HEK293 (cell line): ENCODE results near the gene ZBTB22.

Experiments used
- GLIS1 ChIP-seq: fragments of 450-650 bp; formaldehyde crosslinking; IDR thresholded peaks from 2 replicates; pipeline ENCODE4 v1.5.1; 2016; ENCODE audit warnings: missing biosample characterization, missing genetic modification characterization
- KLF16 ChIP-seq: fragments of 450-650 bp; formaldehyde crosslinking; IDR thresholded peaks from 2 replicates; pipeline ENCODE4 v1.5.1; 2017; ENCODE audit warnings: missing biosample characterization, missing genetic modification characterization
- SETDB1 ChIP-seq: IDR thresholded peaks from one replicate; pipeline ENCODE4 v1.6.1; 2017; ENCODE audit warnings: mild to moderate bottlenecking, low read length, moderate library complexity, mixed read lengths; ENCODE audit not compliant: insufficient read length
- SP3 ChIP-seq: fragments of 450-650 bp; formaldehyde crosslinking; IDR thresholded peaks from 2 replicates; pipeline ENCODE4 v1.5.1; 2016; ENCODE audit warnings: missing biosample characterization, missing genetic modification characterization
- SP7 ChIP-seq: fragments of 450-650 bp; formaldehyde crosslinking; IDR thresholded peaks from 2 replicates; pipeline ENCODE4 v1.5.1; 2016; ENCODE audit warnings: missing biosample characterization, missing genetic modification characterization
- TRIM28 ChIP-seq: IDR thresholded peaks from 2 replicates; pipeline ENCODE4 v1.6.1; 2011; ENCODE audit warnings: low read length, control low read depth, borderline replicate concordance
- ZBTB21 ChIP-seq: fragments of 450-650 bp; formaldehyde crosslinking; IDR thresholded peaks from 2 replicates; pipeline ENCODE4 v1.5.1; 2017; ENCODE audit warnings: missing biosample characterization, missing genetic modification characterization
- ZFP69B ChIP-seq: fragments of 450-650 bp; formaldehyde crosslinking; IDR thresholded peaks from 2 replicates; pipeline ENCODE4 v1.5.1; 2016; ENCODE audit warnings: missing biosample characterization, missing genetic modification characterization
- ZNF10 ChIP-seq: fragments of 450-650 bp; formaldehyde crosslinking; IDR thresholded peaks from 2 replicates; pipeline ENCODE4 v1.5.1; 2017; ENCODE audit warnings: missing biosample characterization, missing genetic modification characterization
- ZNF112 ChIP-seq: fragments of 450-650 bp; formaldehyde crosslinking; IDR thresholded peaks from 2 replicates; pipeline ENCODE4 v1.5.0; 2017; ENCODE audit warnings: missing biosample characterization, missing genetic modification characterization
- ZNF114 ChIP-seq: fragments of 450-650 bp; formaldehyde crosslinking; IDR thresholded peaks from 2 replicates; pipeline ENCODE4 v1.5.0; 2017; ENCODE audit warnings: missing biosample characterization, missing genetic modification characterization
- ZNF2 ChIP-seq: fragments of 450-650 bp; formaldehyde crosslinking; IDR thresholded peaks from 2 replicates; pipeline ENCODE4 v1.5.1; 2016; ENCODE audit warnings: missing biosample characterization, missing genetic modification characterization
- ZNF23 ChIP-seq: fragments of 450-650 bp; formaldehyde crosslinking; IDR thresholded peaks from 2 replicates; pipeline ENCODE4 v1.5.1; 2016; ENCODE audit warnings: missing biosample characterization, missing genetic modification characterization, borderline replicate concordance
- ZNF248 ChIP-seq: fragments of 450-650 bp; formaldehyde crosslinking; IDR thresholded peaks from 2 replicates; pipeline ENCODE4 v1.5.1; 2017; ENCODE audit warnings: missing biosample characterization, missing genetic modification characterization
- ZNF335 ChIP-seq: fragments of 450-650 bp; formaldehyde crosslinking; conservative IDR thresholded peaks from 2 replicates; pipeline ENCODE4 v1.5.1; 2016; ENCODE audit warnings: missing biosample characterization, missing genetic modification characterization
- ZNF416 ChIP-seq: fragments of 450-650 bp; formaldehyde crosslinking; IDR thresholded peaks from 2 replicates; pipeline ENCODE4 v1.5.1; 2016; ENCODE audit warnings: missing biosample characterization, missing genetic modification characterization
- ZNF423 ChIP-seq: fragments of 450-650 bp; formaldehyde crosslinking; IDR thresholded peaks from 2 replicates; pipeline ENCODE4 v1.5.1; 2016; ENCODE audit warnings: missing biosample characterization, missing genetic modification characterization
- ZNF555 ChIP-seq: fragments of 450-650 bp; formaldehyde crosslinking; conservative IDR thresholded peaks from 2 replicates; pipeline ENCODE4 v1.5.1; 2017; ENCODE audit warnings: missing biosample characterization, mild to moderate bottlenecking, missing genetic modification characterization, inconsistent platforms
- ZNF561 ChIP-seq: fragments of 450-650 bp; IDR thresholded peaks from 2 replicates; pipeline ENCODE4 v1.5.1; 2018; ENCODE audit warnings: missing biosample characterization, missing genetic modification characterization, borderline replicate concordance
- ZNF571 ChIP-seq: fragments of 450-650 bp; formaldehyde crosslinking; IDR thresholded peaks from 2 replicates; pipeline ENCODE4 v1.5.0; 2017; ENCODE audit warnings: missing biosample characterization, missing genetic modification characterization
- ZNF600 ChIP-seq: fragments of 450-650 bp; formaldehyde crosslinking; IDR thresholded peaks from 2 replicates; pipeline ENCODE4 v1.5.1; 2016; ENCODE audit warnings: missing biosample characterization, missing genetic modification characterization
- ZNF624 ChIP-seq: fragments of 450-650 bp; formaldehyde crosslinking; IDR thresholded peaks from 2 replicates; pipeline ENCODE4 v1.5.1; 2017; ENCODE audit warnings: missing biosample characterization, missing genetic modification characterization
- ZNF626 ChIP-seq: fragments of 450-650 bp; sonication (Bioruptor Pico); formaldehyde crosslinking; IDR thresholded peaks from 2 replicates; pipeline ENCODE4 v1.5.1; 2018; ENCODE audit warnings: missing biosample characterization, missing genetic modification characterization, inconsistent platforms
- ZNF660 ChIP-seq: fragments of 450-650 bp; IDR thresholded peaks from 2 replicates; pipeline ENCODE4 v1.5.1; 2018; ENCODE audit warnings: missing biosample characterization, mild to moderate bottlenecking, missing genetic modification characterization
- ZSCAN23 ChIP-seq: fragments of 450-650 bp; formaldehyde crosslinking; IDR thresholded peaks from 2 replicates; pipeline ENCODE4 v1.5.1; 2016; ENCODE audit warnings: missing biosample characterization, missing genetic modification characterization
- ZSCAN30 ChIP-seq: fragments of 450-650 bp; IDR thresholded peaks from 2 replicates; pipeline ENCODE4 v1.5.1; 2018; ENCODE audit warnings: missing biosample characterization, mild to moderate bottlenecking, missing genetic modification characterization, moderate library complexity
- TF ChIP-seq, protein P1 (sequence below): fragments of 450-650 bp; formaldehyde crosslinking; IDR thresholded peaks from 2 replicates; pipeline ENCODE4 v1.5.1; 2016; ENCODE audit warnings: missing biosample characterization, missing genetic modification characterization
- TF ChIP-seq, protein P2 (sequence below): fragments of 450-650 bp; formaldehyde crosslinking; IDR thresholded peaks from 2 replicates; pipeline ENCODE4 v1.5.1; 2016; ENCODE audit warnings: missing biosample characterization, missing genetic modification characterization
- TF ChIP-seq, protein P3 (sequence below): fragments of 450-650 bp; formaldehyde crosslinking; IDR thresholded peaks from 2 replicates; pipeline ENCODE4 v1.5.1; 2017; ENCODE audit warnings: missing biosample characterization, missing genetic modification characterization
- TF ChIP-seq, protein P4 (sequence below): fragments of 450-650 bp; formaldehyde crosslinking; IDR thresholded peaks from 2 replicates; pipeline ENCODE4 v1.5.1; 2017; ENCODE audit warnings: missing biosample characterization, missing genetic modification characterization
- TF ChIP-seq, protein P5 (sequence below): fragments of 450-650 bp; formaldehyde crosslinking; IDR thresholded peaks from 2 replicates; pipeline ENCODE4 v1.5.1; 2016; ENCODE audit warnings: missing biosample characterization, missing genetic modification characterization, borderline replicate concordance

Gene ZBTB22

DNA sequence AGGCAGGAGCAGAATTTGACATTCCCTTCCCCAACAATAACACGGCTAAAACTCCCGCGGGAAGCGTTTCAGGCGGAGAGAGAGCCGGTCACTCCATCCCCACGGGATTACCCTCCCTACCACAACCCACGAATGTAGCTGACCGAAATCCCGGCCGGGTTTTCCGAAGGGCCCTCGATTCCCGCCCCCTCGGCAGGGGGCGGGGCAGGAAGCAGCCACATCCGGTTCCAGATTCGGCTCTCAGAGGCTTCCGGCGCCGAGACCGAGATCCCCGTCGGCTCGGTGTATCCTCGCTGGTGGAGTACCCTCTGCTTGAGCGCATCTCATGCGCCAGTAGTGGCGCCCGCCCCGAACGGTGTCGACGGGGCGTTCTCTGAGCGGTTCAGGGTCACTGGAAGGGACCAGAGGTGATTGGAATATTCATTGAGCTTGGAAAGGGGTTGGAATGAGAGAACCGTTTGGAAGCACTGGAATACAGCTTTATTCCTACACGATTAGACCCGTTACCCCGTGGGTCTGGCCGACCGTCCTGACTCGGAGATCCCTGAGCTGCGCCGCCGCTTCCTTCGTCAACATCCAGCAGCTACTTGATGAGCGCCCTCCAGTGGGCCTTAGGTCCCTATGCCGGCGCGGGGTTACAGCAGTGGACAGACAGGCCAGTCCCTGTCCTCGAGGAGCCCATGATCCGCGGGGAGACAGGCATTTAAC lies 18.2 kb downstream of the ZBTB22 start (continued):
- TF ChIP-seq, protein P1, sequence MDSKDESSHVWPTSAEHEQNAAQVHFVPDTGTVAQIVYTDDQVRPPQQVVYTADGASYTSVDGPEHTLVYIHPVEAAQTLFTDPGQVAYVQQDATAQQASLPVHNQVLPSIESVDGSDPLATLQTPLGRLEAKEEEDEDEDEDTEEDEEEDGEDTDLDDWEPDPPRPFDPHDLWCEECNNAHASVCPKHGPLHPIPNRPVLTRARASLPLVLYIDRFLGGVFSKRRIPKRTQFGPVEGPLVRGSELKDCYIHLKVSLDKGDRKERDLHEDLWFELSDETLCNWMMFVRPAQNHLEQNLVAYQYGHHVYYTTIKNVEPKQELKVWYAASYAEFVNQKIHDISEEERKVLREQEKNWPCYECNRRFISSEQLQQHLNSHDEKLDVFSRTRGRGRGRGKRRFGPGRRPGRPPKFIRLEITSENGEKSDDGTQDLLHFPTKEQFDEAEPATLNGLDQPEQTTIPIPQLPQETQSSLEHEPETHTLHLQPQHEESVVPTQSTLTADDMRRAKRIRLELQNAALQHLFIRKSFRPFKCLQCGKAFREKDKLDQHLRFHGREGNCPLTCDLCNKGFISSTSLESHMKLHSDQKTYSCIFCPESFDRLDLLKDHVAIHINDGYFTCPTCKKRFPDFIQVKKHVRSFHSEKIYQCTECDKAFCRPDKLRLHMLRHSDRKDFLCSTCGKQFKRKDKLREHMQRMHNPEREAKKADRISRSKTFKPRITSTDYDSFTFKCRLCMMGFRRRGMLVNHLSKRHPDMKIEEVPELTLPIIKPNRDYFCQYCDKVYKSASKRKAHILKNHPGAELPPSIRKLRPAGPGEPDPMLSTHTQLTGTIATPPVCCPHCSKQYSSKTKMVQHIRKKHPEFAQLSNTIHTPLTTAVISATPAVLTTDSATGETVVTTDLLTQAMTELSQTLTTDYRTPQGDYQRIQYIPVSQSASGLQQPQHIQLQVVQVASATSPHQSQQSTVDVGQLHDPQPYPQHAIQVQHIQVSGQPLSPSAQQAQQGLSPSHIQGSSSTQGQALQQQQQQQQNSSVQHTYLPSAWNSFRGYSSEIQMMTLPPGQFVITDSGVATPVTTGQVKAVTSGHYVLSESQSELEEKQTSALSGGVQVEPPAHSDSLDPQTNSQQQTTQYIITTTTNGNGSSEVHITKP (tag by site-specific recombination), result peak; percentile 6
- no peak for TF ChIP-seq ZNF10 (tag by site-specific recombination)
- TF ChIP-seq ZNF600 (tag by site-specific recombination), result peak; percentile 95
- no peak for TF ChIP-seq ZNF23 (tag by site-specific recombination)
- TF ChIP-seq, protein P2, sequence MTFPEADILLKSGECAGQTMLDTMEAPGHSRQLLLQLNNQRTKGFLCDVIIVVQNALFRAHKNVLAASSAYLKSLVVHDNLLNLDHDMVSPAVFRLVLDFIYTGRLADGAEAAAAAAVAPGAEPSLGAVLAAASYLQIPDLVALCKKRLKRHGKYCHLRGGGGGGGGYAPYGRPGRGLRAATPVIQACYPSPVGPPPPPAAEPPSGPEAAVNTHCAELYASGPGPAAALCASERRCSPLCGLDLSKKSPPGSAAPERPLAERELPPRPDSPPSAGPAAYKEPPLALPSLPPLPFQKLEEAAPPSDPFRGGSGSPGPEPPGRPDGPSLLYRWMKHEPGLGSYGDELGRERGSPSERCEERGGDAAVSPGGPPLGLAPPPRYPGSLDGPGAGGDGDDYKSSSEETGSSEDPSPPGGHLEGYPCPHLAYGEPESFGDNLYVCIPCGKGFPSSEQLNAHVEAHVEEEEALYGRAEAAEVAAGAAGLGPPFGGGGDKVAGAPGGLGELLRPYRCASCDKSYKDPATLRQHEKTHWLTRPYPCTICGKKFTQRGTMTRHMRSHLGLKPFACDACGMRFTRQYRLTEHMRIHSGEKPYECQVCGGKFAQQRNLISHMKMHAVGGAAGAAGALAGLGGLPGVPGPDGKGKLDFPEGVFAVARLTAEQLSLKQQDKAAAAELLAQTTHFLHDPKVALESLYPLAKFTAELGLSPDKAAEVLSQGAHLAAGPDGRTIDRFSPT (tag by site-specific recombination), result no peak
- TF ChIP-seq SETDB1, result no peak
- TF ChIP-seq SP3, result peak; percentile 95
- TF ChIP-seq ZSCAN23, result peak; percentile 26; the same call in 1 of the 2 replicates
- TF ChIP-seq, protein P3, sequence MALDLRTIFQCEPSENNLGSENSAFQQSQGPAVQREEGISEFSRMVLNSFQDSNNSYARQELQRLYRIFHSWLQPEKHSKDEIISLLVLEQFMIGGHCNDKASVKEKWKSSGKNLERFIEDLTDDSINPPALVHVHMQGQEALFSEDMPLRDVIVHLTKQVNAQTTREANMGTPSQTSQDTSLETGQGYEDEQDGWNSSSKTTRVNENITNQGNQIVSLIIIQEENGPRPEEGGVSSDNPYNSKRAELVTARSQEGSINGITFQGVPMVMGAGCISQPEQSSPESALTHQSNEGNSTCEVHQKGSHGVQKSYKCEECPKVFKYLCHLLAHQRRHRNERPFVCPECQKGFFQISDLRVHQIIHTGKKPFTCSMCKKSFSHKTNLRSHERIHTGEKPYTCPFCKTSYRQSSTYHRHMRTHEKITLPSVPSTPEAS (tag by site-specific recombination), result no peak
- no peak for TF ChIP-seq ZNF571
- TF ChIP-seq TRIM28, result peak; percentile 81
- TF ChIP-seq KLF16 (tag by site-specific recombination), result peak; percentile 64
- no peak for TF ChIP-seq ZNF416 (tag by site-specific recombination)
- peak; percentile 79 for TF ChIP-seq ZNF423 (tag by site-specific recombination)
- no peak for TF ChIP-seq ZNF555 (tag by site-specific recombination)
- TF ChIP-seq ZNF248 (tag by site-specific recombination), result no peak
- peak; percentile 74; the same call in 1 of the 2 replicates for TF ChIP-seq ZNF335
- TF ChIP-seq ZSCAN30 (tag by site-specific recombination), result peak; percentile 72
- TF ChIP-seq, protein P4, sequence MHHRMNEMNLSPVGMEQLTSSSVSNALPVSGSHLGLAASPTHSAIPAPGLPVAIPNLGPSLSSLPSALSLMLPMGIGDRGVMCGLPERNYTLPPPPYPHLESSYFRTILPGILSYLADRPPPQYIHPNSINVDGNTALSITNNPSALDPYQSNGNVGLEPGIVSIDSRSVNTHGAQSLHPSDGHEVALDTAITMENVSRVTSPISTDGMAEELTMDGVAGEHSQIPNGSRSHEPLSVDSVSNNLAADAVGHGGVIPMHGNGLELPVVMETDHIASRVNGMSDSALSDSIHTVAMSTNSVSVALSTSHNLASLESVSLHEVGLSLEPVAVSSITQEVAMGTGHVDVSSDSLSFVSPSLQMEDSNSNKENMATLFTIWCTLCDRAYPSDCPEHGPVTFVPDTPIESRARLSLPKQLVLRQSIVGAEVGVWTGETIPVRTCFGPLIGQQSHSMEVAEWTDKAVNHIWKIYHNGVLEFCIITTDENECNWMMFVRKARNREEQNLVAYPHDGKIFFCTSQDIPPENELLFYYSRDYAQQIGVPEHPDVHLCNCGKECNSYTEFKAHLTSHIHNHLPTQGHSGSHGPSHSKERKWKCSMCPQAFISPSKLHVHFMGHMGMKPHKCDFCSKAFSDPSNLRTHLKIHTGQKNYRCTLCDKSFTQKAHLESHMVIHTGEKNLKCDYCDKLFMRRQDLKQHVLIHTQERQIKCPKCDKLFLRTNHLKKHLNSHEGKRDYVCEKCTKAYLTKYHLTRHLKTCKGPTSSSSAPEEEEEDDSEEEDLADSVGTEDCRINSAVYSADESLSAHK, result peak; percentile 34; the same call in 1 of the 2 replicates
- TF ChIP-seq, protein P5, sequence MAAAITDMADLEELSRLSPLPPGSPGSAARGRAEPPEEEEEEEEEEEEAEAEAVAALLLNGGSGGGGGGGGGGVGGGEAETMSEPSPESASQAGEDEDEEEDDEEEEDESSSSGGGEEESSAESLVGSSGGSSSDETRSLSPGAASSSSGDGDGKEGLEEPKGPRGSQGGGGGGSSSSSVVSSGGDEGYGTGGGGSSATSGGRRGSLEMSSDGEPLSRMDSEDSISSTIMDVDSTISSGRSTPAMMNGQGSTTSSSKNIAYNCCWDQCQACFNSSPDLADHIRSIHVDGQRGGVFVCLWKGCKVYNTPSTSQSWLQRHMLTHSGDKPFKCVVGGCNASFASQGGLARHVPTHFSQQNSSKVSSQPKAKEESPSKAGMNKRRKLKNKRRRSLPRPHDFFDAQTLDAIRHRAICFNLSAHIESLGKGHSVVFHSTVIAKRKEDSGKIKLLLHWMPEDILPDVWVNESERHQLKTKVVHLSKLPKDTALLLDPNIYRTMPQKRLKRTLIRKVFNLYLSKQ, result no peak
- TF ChIP-seq ZNF624 (tag by site-specific recombination), result no peak
- peak; percentile 31; the same call in 1 of the 2 replicates for TF ChIP-seq GLIS1 (tag by site-specific recombination)
- TF ChIP-seq ZNF561, result peak; percentile 89; the same call in 1 of the 2 replicates
- TF ChIP-seq ZBTB21 (tag by site-specific recombination), result peak; percentile 9; the same call in 1 of the 2 replicates
- TF ChIP-seq ZNF2, result peak; percentile 80
- TF ChIP-seq ZNF660, result peak; percentile 87
- no peak for TF ChIP-seq ZNF114 (tag by site-specific recombination)
- no peak for TF ChIP-seq ZNF626 (tag by site-specific recombination)
- no peak for TF ChIP-seq ZNF112 (tag by site-specific recombination)
- peak; percentile 76 for TF ChIP-seq SP7 (tag by site-specific recombination)
- peak; percentile 29; the same call in 1 of the 2 replicates for TF ChIP-seq ZFP69B (tag by site-specific recombination)
